OCI-LY7 (cell line): ENCODE measurements around the gene PML.

ENCODE experiments used
- EZH2phosphoT487 ChIP-seq: fragments of 200-600 bp; sonication (generic); IDR thresholded peaks from 2 replicates; pipeline ENCODE4 v1.6.1; 2018; ENCODE audit warnings: low read depth, borderline replicate concordance, mild to moderate bottlenecking, mixed run types, antibody characterized with exemption, low read length, moderate library complexity, mixed read lengths
- TF ChIP-seq, protein P1 (sequence below): fragments of 200-600 bp; sonication (generic); conservative IDR thresholded peaks from 2 replicates; pipeline ENCODE4 v1.5.1; 2014; ENCODE audit warnings: mild to moderate bottlenecking, antibody characterized with exemption, low read length, moderate library complexity, mixed read lengths

DNA sequence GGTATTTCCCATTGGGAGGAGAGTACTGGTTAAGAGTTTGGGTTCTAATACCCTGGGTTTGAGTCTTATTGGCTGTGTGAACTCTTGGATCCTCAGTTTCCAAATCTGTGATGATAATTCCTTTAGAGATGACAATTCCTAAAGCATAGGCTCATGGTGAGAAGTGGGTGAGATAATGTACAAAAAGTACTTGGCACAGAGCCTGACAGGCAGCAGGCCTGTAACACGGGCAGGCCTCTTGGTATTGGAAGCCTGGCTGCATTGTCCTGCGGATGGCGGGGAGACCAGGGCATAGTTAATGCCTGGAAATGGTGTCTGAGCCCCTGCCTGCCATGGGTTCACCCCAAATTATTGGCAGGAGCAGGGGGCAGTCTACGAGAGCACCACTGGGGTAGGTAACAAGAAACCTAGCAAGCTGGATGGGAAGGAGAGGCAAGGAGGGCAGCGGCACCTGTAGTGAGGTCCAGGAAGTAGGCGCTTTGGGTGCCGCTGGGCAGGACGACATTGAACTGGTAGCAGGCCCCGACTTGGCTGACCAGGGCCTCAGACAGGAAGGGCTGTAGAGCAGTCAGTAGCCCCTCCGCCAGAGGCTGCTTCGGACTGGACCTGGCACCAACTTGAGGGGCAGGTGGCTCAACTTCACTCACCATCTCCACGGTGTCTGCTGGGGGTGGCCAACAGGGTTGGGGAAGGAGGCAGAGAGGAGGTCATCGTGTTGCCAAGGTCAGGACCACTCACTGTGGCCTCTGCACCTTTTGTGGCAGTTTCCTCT lies 10.1 kb upstream of the PML start:
- TF ChIP-seq, protein P1, sequence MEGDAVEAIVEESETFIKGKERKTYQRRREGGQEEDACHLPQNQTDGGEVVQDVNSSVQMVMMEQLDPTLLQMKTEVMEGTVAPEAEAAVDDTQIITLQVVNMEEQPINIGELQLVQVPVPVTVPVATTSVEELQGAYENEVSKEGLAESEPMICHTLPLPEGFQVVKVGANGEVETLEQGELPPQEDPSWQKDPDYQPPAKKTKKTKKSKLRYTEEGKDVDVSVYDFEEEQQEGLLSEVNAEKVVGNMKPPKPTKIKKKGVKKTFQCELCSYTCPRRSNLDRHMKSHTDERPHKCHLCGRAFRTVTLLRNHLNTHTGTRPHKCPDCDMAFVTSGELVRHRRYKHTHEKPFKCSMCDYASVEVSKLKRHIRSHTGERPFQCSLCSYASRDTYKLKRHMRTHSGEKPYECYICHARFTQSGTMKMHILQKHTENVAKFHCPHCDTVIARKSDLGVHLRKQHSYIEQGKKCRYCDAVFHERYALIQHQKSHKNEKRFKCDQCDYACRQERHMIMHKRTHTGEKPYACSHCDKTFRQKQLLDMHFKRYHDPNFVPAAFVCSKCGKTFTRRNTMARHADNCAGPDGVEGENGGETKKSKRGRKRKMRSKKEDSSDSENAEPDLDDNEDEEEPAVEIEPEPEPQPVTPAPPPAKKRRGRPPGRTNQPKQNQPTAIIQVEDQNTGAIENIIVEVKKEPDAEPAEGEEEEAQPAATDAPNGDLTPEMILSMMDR = no peak
- no peak for TF ChIP-seq EZH2phosphoT487
